GM23248 (cell line): Measurements from ENCODE around the gene FAM131B. TPM values are rescaled to one million over a fixed set of nuclear protein-coding genes. Genes with fewer than 3 reads are reported as not detected.

Experiments
- DNase-seq: peaks from one replicate; pipeline ENCODE4 v3.0.0-alpha.2; 2015
- H2AFZ ChIP-seq: fragments of 200-600 bp; sonication (generic); 2 replicates; pipeline ENCODE4 v1.6.1; 2016; ENCODE audit warnings: antibody characterized with exemption
- H3F3A ChIP-seq: fragments of 200-600 bp; sonication (generic); 2 replicates; pipeline ENCODE4 v1.6.1; 2016; ENCODE audit warnings: mild to moderate bottlenecking, antibody characterized with exemption, mixed run types; ENCODE audit not compliant: insufficient read depth
- H3K27ac ChIP-seq: fragments of 200-600 bp; sonication (generic); 2 replicates; pipeline ENCODE4 v1.5.1; 2016; ENCODE audit warnings: mild to moderate bottlenecking
- H3K27me3 ChIP-seq: fragments of 200-600 bp; sonication (generic); replicated peaks from 2 replicates; pipeline ENCODE4 v1.6.1; 2016; ENCODE audit warnings: mild to moderate bottlenecking; ENCODE audit not compliant: insufficient read depth
- H3K36me3 ChIP-seq: fragments of 200-600 bp; sonication (generic); 2 replicates; pipeline ENCODE4 v1.6.1; 2016; ENCODE audit warnings: low read depth, mild to moderate bottlenecking
- H3K4me1 ChIP-seq: fragments of 200-600 bp; sonication (generic); 2 replicates; pipeline ENCODE4 v1.6.1; 2016; ENCODE audit warnings: mild to moderate bottlenecking; ENCODE audit not compliant: insufficient read depth
- H3K4me2 ChIP-seq: fragments of 200-600 bp; sonication (generic); one replicate; pipeline ENCODE4 v1.6.1; 2016; ENCODE audit warnings: mild to moderate bottlenecking; ENCODE audit not compliant: unreplicated experiment
- H3K4me3 ChIP-seq: fragments of 200-600 bp; sonication (generic); 2 replicates; pipeline ENCODE4 v1.5.1; 2016; ENCODE audit warnings: mild to moderate bottlenecking
- H3K79me2 ChIP-seq: fragments of 200-600 bp; sonication (generic); 2 replicates; pipeline ENCODE4 v1.6.1; 2016; ENCODE audit warnings: mild to moderate bottlenecking; ENCODE audit not compliant: insufficient read depth
- H3K9ac ChIP-seq: fragments of 200-600 bp; sonication (generic); 2 replicates; pipeline ENCODE4 v1.6.1; 2016; ENCODE audit warnings: mild to moderate bottlenecking
- H3K9me2 ChIP-seq: fragments of 200-600 bp; sonication (generic); 2 replicates; pipeline ENCODE4 v1.6.1; 2016; ENCODE audit warnings: mixed run types, mild to moderate bottlenecking, moderate library complexity; ENCODE audit not compliant: insufficient read depth
- H3K9me3 ChIP-seq: fragments of 200-600 bp; sonication (generic); one replicate; pipeline ENCODE4 v1.6.1; 2017; ENCODE audit warnings: low read depth
- H4K20me1 ChIP-seq: fragments of 200-600 bp; sonication (generic); 2 replicates; pipeline ENCODE4 v1.6.0; 2016; ENCODE audit not compliant: insufficient read depth
- EZH2 ChIP-seq: fragments of 200-600 bp; sonication (generic); IDR thresholded peaks from 2 replicates; pipeline ENCODE4 v1.6.1; 2018; ENCODE audit warnings: antibody characterized with exemption, mild to moderate bottlenecking; ENCODE audit not compliant: insufficient read depth, poor library complexity, severe bottlenecking
- EZH2phosphoT487 ChIP-seq: fragments of 200-600 bp; sonication (generic); IDR thresholded peaks from 2 replicates; pipeline ENCODE4 v1.6.1; 2018; ENCODE audit warnings: antibody characterized with exemption, moderate library complexity, mild to moderate bottlenecking, low read depth; ENCODE audit not compliant: insufficient read depth
- WGBS, 2 experiments: methylation state at CpG; one replicate each; pipeline ENCODE4 v1.1.6; 2015 to 2017; ENCODE audit warnings: low lambda C conversion rate in 2 of 2, low coverage in 1 of 2; ENCODE audit errors: missing lambda C conversion rate in 2 of 2; 5-methylcytosine and 5-hydroxymethylcytosine counted together
- in situ Hi-C: fragments of 300-500 bp; cut with MboI; formaldehyde crosslinking; loops from 2 replicates; pipeline ENCODE4 v1.15.0; 2020
- polyA plus RNA-seq: library from polyadenylated mRNA; unstranded; fragments of >200 nt; fragmentation: Nextera tagmentation; extraction: Ambion mirVana; gene quantifications from 2 replicates; pipeline ENCODE4 v1.2.1, GENCODE V29; 2016
- total RNA-seq: library from RNA; depleted of rRNA; stranded (reverse); fragments of >200 nt; shearing (Covaris generic); gene quantifications from 2 replicates; pipeline ENCODE4 v1.2.3, GENCODE V29; 2014

Gene FAM131B
- total and polyA plus RNA-seq, 2 experiments from 2014 or later: 0.50 to 3.0 TPM

DNA sequence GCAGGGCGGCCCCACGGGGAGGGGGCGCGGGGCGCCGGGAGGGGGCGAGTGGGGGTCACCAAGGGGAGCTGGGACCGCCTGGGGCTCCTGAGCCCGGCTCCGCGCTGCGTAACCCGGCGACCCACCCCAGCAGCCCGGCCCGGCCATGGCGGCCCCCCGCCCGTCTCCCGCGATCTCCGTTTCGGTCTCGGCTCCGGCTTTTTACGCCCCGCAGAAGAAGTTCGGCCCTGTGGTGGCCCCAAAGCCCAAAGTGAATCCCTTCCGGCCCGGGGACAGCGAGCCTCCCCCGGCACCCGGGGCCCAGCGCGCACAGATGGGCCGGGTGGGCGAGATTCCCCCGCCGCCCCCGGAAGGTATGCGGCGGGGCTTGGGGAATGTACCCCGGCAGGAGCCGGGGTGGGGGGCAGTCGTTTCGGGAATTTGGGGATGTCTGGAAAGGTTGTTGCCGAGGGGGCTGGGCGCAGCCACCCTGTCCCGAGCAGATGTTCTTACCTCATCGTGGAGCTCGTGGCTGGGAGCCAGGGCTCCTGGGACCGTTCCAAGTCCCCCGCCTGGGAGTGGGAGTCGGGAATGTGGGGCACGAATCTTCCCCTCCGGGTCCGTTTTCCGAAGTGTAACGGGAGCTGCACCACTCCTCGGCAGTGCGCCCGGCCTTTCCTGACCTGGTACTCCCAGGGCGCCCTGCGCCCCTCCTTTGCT, 19.1 kb upstream of the FAM131B start:
- peak; percentile 72 for DNase-seq
- H3K4me2 ChIP-seq: peak overlapping the region; percentile 99
- in situ Hi-C loops: no loop called here
- peak overlapping the region; percentile 98 for H3K27ac ChIP-seq
- WGBS, 2 experiments: 0 to 1% methylated on average over 26 to 50 of the region's 64 CpGs
- H3K9me2 ChIP-seq: no peaks in the 10 kb centered on the region
- H3K4me1 ChIP-seq: peaks cover 34% of the 10 kb centered on the region
- H3F3A ChIP-seq: peaks cover 43% of the 10 kb centered on the region
- H3K79me2 ChIP-seq: peaks cover 77% of the 10 kb centered on the region
- no peaks in the 10 kb centered on the region for H3K27me3 ChIP-seq
- H3K9ac ChIP-seq: peak overlapping the region; percentile 98
- 0 out of 2 replicates have a peak overlapping the region, but pooled peaks have one; percentile 50 for H2AFZ ChIP-seq
- no peak for TF ChIP-seq EZH2phosphoT487
- no peak for TF ChIP-seq EZH2
- peak overlapping the region; percentile 98 for H3K4me3 ChIP-seq
- H3K36me3 ChIP-seq: peaks cover 5% of the 10 kb centered on the region; the same call in 1 of the 2 replicates
- peaks cover 25% of the 10 kb centered on the region for H4K20me1 ChIP-seq
- no peaks in the 10 kb centered on the region for H3K9me3 ChIP-seq

DNA sequence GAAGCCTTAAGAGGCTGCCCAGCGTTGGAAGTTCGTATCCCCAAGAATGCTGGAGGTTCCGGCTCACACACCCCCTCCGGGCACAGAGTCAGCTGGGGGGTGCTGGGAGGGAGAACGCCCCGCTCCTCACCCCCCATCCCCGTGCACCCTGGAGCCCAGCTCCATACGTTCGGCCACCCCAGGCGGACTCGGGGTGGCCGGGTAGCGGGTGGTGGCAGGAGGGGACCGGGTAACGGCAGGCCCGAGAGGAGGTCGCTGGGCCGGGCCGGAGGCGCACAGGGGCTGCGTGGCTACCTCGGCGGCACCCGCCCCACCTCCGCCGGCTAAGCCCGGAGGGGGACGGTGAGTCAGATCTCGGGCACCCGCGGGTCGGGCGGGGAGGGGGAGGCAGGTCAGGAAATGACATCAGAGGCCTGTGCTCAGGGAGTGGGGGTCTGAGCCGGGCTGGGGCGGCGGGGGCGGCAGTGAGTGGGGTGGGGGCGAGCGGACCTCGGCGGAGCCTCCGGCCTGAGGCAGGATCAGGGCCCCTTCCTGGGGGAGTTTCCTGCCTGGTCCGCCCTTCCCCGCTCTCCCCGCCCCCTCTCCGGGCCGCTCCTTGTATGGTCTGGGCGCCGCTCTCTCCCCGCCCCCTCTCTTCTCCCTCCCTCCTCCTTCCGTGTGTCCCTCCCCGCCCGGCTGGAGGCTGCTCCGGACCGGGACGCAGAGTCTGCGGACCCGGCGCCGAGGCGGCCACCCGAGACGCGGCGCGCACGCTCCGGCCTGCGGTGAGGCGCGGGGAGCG, 18.3 kb upstream of the FAM131B start, which contains the start of gene ZYX:
Gene ZYX (plus strand): TSS at position 700 of the 781 bp plus-strand sequence. CDS start 227 bp downstream, outside the sequence.
- peaks cover 37% of the 10 kb centered on the region for H3F3A ChIP-seq
- H3K4me1 ChIP-seq: peaks cover 37% of the 10 kb centered on the region
- peaks cover 22% of the 10 kb centered on the region for H4K20me1 ChIP-seq
- H3K9me2 ChIP-seq: no peaks in the 10 kb centered on the region
- H3K9me3 ChIP-seq: no peaks in the 10 kb centered on the region
- H3K36me3 ChIP-seq: peaks cover 5% of the 10 kb centered on the region; the same call in 1 of the 2 replicates
- TF ChIP-seq EZH2phosphoT487: no peak
- TF ChIP-seq EZH2: no peak
- peak within 1 kb of the TSS; percentile 98 for H3K9ac ChIP-seq
- H3K79me2 ChIP-seq: peaks cover 69% of the 10 kb centered on the region
- peak within 1 kb of the TSS; percentile 87 for H2AFZ ChIP-seq
- H3K27ac ChIP-seq: peak within 1 kb of the TSS; percentile 98
- WGBS, 2 experiments: 1% methylated on average over 31 to 62 of the region's 72 CpGs
- in situ Hi-C loops: no loop called here
- H3K4me2 ChIP-seq: peak within 1 kb of the TSS; percentile 99
- no peaks in the 10 kb centered on the region for H3K27me3 ChIP-seq
- DNase-seq: peak; percentile 97
- H3K4me3 ChIP-seq: peak within 1 kb of the TSS; percentile 98

DNA sequence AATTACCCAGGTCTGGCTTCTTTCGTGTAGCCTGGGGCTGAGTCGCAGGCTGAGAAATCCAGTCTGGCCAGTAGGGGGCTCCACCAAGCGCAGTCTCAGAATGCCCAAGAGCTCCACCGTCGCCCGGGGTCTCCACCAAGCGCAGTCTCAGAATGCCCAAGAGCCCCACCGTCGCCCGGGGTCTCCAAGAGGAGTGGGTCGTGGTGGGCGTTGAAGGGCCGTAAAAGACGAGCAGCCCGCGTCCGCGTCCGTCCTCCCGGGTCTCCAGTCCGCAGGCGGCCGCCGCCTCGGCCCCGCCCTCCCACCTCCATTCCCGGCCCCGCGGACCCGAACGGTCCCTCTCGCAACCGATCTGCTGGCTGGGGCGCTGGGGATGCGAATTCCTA, 17.7 kb upstream of the FAM131B start:
- Histone ChIP-seq H2AFZ (peak overlapping the region; percentile 87), H3K4me1 (peaks cover 41% of the 10 kb centered on the region), H3F3A (peaks cover 37% of the 10 kb centered on the region), H3K27ac (peak overlapping the region; percentile 98), H3K9ac (peak overlapping the region; percentile 98), H3K79me2 (peaks cover 64% of the 10 kb centered on the region), H3K4me3 (peak overlapping the region; percentile 98), H3K9me2 (no peaks in the 10 kb centered on the region), H3K36me3 (peaks cover 5% of the 10 kb centered on the region; the same call in 1 of the 2 replicates), H3K27me3 (no peaks in the 10 kb centered on the region), H4K20me1 (peaks cover 17% of the 10 kb centered on the region), H3K4me2 (peak overlapping the region; percentile 97), H3K9me3 (no peaks in the 10 kb centered on the region)
- TF ChIP-seq EZH2 (no peak), EZH2phosphoT487 (no peak)
- in situ Hi-C loops: no loop called here
- 0 to 1% methylated on average over 24 to 33 of the region's 35 CpGs for WGBS, 2 experiments
- DNase-seq: peak; percentile 90

DNA sequence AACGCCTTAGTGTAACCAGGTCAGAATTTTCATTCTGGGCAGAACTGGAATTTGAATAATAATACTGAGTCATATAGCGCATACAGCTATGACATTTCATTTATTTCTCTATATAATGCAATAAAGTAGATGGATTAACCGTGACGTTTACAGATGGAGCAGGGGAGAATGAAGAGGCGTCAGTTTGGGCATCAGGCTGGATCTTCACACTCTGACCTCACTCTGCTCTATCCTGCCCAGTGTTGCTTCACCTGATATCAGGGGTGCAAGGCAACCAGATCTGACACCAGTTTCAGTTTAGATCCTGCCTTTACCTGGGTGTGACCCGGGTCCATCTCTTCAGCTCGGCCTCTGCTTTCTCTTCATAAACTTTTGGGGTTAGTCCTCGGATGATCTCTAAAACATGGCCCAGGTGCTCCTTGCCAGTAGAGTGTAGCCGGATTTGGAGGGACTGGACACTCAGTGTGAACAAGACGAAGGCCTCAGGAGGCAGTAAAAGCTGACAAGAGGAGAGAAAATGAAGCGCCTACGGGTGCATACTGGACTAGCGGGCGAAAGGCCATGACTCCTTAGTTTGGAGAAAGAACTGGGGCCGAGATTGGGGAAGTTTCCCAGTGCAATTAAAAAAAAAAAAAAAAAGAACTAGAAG, 17.2 kb upstream of the FAM131B start:
- H3K27me3 ChIP-seq: no peaks in the 10 kb centered on the region
- H3K79me2 ChIP-seq: peaks cover 58% of the 10 kb centered on the region
- in situ Hi-C loops: no loop called here
- H3K4me3 ChIP-seq: peak overlapping the region; percentile 98
- TF ChIP-seq EZH2: no peak
- no peak for TF ChIP-seq EZH2phosphoT487
- H3K27ac ChIP-seq: peak overlapping the region; percentile 98
- no peaks in the 10 kb centered on the region for H3K9me2 ChIP-seq
- H2AFZ ChIP-seq: peak overlapping the region; percentile 87
- peaks cover 39% of the 10 kb centered on the region for H3K4me1 ChIP-seq
- DNase-seq: peak; percentile 33
- peak overlapping the region; percentile 98 for H3K9ac ChIP-seq
- peaks cover 5% of the 10 kb centered on the region; the same call in 1 of the 2 replicates for H3K36me3 ChIP-seq
- H3K4me2 ChIP-seq: peak overlapping the region; percentile 97
- no peaks in the 10 kb centered on the region for H3K9me3 ChIP-seq
- H3F3A ChIP-seq: peaks cover 34% of the 10 kb centered on the region
- peaks cover 12% of the 10 kb centered on the region for H4K20me1 ChIP-seq
- 25 to 26% methylated on average over 14 to 15 of the region's 15 CpGs for WGBS, 2 experiments
